GM19193 (cell line): ENCODE results near the gene CBY3.

Experiments used
- POLR2A ChIP-seq: IDR thresholded peaks from 4 replicates; pipeline ENCODE4 v1.6.1; 2011; ENCODE audit not compliant: insufficient read depth, insufficient read length; ENCODE audit errors: extremely low read depth

Gene CBY3

DNA sequence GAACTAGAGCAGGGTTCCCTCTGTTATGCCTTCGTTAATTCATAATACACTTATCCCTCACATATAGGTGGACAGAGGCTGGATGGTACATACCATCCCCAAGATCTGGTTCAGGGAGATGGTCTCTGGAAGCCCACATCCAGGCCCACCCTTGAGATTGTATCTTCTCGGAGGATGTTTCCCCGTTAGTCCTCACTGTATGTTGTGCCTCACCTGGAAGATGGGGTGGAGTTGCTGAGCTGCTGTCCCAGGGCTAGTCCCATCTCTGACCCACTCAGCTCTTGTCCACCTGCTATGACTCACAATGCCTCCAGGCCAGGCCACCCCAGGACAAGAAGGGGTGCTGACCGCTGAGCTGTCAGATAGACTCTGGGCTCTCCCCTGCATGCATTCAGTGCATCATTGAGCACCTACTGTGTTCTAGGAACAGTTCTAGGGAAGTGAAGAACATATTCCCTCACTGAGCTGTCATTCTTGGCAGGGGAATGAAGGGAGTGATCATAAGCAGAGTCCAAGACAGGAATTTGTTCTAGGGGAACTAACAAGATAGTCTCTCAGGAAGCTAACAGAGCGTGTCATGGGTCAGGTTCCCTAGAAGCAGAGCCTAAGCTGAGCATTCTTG, at the start of gene CBY3:
TSS of gene CBY3 (minus strand) at position 255 of the 622 bp plus-strand sequence. CDS start at position 139, 116 bp downstream.
- no peak for TF ChIP-seq POLR2A

DNA sequence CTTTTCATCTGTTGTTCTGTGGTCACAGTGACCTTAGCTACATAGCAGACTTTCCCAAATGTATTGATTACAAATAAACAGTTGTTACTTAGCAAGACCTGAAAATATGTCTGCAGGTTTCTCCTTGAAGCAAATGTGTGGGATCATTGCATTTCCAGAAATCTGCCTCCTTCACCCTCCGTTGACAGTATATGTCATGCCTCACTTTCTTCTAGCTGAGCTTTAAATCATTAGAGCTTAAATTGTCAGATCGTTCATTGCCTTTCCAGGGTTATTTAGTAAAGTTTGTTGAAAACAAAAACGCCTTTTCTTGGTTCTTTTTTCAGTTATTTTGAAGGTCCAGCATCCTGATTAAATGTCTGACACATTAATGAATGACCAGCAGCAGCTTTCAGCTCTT, 49.5 kb upstream of the CBY3 start:
- no peak for TF ChIP-seq POLR2A

DNA sequence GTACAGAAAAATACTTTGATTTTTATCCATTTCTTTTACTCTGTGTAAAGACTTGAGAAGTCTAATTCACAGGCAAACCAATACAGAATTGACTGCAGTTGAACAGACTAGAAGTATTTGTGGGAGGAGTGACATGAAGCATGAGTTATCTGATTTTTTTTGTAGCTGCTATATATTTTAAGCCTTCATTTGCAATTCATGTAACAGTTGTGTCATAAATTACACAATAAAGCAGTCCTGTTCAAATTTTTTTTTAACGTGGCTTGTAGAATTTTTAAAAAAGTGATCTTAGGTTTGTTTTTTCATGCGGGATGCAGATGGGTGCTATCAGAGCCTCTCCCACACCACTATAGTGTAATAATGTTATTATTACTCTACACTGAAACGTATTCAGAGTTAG, 48.9 kb upstream of the CBY3 start:
- no peak for TF ChIP-seq POLR2A

DNA sequence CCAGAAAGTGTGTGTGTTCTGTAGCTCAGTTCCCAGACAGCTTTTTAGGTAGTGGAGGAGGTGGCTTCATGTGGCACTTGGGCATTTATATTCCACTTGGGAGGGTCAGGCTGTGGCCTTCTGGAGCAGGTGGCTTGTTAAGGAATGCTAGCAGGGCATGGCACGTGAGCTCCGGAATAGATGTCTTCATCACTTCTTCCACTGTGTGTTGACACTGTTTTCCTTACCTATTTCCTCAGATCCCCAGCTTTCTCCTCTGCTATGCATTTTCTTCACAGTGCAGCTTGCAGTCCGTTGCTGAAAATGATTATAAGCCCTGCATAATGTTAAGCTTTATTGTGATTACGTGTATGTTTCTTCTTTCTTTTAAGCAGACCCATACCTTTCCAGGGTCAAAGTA, 48.5 kb upstream of the CBY3 start:
- no peak for TF ChIP-seq POLR2A

DNA sequence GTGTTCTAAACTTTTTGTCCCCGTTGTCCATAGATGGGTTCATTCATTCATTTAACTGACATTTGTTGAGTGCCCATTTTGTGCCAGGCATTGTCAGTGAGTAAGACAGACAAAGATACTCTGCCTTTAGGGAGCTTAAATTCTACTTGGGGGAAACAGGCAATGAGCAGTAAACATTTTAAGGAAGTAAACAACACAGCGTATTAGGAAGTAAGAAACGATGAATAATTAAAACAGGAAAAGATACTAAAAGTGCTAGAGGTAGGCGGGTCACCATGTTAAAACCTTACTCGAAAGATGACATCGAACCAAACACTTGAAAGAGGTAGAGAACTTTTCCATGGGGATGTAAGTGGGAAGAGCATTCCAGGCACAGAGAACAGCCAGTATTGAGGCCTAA, 46.3 kb upstream of the CBY3 start:
- TF ChIP-seq POLR2A: no peak

DNA sequence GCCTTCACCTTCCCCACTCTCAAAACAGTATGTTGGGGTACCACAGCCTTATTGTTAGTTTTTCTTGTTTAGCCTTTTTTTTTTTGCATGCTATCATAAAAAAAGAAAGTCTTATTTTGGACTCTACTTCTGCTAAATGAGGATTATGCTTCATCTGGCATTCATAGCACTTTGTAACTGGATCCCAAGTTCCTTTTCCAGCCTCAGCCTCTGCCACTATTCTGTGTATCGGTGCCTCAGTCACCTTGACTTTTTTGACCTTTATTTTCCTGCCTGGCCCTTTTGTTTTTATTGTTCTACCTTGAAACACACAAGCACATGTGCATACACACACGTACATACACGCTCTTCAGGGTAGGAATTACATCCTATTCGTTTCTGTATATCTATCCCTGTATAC, 43.3 kb upstream of the CBY3 start:
- TF ChIP-seq POLR2A: no peak

DNA sequence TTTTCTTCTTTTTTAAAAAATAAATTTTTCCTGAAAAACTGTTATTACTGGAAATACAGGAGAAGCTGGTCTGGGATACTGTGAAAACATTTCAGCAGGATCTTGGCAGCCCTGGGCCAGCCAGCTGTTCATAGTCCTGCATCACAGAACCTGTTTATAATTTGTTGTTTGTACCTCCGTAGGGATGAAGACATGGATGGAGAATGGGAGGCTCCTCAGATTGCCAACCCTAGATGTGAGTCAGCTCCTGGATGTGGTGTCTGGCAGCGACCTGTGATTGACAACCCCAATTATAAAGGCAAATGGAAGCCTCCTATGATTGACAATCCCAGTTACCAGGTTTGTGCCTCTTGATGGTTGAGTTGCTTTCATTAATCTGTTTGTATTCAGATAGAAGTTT, 39.4 kb upstream of the CBY3 start:
- no peak for TF ChIP-seq POLR2A

DNA sequence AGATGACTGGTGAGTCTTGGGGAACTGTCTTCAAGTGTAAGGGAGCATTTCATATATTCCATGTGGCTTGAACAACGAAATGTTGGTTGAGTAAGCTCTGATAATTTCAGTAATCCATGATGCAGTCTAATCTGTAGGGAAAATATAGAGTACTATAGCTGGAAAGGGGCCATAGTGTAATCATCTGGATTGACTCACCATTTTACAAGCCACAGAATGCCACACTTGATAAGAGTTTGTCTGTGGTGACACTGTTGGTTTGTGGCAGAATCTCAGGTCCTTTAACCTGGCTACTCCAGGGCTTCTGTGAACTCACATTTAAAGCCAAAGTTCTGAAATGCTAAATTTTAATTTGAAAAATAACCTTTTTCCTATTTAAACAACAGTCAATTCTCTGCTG, 35.5 kb upstream of the CBY3 start:
- no peak for TF ChIP-seq POLR2A

DNA sequence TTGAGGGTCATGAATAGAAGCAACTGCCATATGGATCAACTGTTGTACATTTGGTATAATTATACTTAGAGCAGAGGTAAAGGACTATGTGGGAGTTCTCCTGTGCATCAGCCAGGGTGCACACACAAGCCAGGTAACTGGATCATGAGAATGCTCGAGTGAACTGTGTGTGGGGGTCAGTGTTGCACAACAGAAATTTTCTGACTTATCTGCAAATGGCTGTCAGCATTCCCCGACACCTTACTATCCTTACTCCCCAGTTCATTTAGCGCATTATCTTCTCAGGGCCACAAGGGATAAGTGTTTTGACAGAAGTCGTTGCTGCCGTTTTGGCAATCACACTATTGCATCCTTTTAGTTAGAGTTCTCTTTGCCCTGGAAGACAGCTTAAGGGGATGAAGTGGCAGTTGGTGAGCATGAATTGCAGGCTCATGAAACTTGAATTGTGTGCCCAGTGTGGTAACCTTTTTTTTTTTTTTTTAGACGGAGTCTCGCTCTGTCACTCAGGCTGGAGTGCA, 19.6 kb upstream of the CBY3 start:
- TF ChIP-seq POLR2A: no peak

DNA sequence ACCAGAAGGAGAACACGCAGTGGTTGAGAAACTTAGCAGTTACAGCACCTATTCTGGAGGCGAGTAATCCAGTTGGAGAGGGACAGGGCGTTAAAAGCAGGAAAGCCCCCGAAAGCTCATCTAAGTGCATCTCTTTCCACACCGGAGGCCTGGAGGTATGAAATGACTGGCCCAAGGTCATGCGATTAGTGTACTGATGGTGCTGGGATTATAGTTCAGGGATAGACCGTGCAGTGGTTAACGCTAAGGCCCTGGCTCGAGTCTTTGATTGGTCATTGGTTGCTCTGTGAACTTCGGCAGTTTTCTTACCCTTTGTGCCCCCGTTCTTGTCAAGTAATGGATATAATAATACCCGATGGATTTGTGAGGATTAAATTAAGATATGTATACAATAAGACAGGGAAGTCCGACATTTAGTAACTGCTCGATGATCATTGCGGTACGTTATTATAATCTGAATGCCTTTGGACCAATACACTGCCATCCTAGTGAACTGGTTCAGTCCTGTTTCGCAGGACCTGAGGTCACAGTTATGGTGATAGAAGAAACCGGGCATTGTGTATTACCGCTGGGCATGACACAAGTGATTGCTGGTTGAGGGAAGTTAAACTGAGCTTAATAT, 18.9 kb upstream of the CBY3 start:
- TF ChIP-seq POLR2A: peak; percentile 63

DNA sequence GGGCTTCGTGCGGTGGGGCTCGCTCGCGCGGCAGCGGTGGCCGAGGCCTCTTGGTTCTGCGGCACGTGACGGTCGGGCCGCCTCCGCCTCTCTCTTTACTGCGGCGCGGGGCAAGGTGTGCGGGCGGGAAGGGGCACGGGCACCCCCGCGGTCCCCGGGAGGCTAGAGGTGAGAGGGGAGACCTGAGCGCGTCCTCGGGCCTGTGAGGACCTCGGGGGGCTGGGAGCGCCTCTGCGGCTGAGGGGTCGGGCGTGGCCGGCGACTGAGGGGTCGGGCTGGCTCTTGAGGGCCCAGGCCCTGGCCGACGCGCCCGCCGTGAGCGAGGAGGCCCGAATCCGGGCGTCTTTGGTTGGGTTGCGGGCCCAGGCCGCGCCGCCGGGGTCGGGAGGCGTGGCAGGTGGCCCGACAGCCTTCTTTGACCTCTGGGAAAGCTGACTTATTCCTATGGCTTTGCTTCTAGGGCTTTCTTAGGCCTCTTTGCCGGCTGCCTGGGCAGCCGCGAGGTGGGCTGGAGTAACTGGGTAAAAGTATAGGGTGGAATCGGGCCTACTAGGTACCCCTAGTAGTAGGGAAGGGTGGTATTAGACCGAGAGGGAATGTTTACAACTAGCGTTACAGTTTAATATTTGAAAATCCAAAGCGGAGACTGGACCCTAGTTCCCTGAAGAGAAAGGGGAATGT, 18.2 kb upstream of the CBY3 start, which contains the start of gene CANX:
TSS of gene CANX (plus strand) at position 33 of the 681 bp plus-strand sequence. CDS start 6,715 bp downstream, outside the sequence.
- peak; percentile 79 for TF ChIP-seq POLR2A

DNA sequence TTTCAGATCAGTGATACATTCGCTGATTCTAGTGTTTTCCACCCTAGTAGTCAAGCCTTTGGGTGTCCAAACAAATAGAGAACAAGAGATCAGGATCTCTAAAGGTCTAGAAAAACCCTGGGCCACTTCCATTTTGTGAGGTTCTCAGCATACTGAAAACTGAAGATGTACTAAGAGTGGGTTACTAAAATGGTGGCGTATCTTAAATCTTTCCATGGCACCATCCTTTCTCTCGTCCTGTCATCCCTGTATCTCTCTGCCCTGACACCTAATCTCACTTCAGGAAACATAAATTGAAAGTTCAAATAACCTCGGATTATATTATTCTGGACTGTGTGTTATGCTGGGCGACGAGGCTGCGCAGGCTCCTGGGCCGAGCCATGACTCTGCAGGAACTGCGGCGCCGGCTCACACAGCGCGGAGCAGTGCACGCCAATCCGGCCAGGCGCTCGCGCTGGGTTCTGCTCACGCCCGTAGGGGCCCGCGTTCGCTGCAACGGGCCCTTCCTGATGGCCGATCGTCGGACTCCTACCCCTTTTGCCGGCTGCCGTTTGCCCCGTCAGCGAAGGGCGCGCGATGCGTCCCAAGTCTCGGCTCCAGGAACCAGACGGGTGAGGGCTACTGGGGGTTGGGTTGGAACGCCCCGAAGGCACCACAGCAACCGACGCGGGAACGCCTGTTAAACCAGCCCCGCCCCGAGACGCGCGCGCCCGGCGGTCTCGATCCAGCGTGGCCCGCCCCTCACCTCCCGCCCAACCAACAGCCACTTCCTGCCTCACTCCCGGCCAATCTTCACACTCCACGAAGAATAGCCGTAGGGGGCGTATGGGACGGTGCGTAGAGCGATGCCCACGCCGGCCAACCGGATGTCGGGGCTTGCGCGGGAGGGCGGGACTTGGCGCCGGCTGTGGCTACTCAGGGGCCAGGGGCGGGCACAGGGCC, 17.4 kb upstream of the CBY3 start:
- no peak for TF ChIP-seq POLR2A

DNA sequence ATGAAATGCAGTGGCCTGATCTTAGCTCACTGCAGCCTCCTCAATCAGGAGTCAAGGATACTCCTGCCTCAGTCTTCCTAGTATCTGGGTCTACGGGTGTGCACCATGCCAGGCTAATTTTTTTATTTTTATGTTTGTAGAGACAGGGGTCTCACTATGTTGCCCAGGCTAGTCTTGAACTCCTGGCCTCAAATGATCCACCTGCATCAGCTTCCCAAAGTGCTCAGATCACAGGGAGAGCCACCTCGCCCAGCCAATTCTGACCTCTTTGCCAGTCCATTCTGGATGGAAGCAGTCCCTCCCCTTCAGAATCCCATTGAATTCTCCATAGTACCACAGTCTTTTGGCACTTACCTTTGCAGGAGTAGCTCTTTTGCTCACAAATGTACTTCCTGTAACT, 16.3 kb upstream of the CBY3 start:
- no peak for TF ChIP-seq POLR2A

DNA sequence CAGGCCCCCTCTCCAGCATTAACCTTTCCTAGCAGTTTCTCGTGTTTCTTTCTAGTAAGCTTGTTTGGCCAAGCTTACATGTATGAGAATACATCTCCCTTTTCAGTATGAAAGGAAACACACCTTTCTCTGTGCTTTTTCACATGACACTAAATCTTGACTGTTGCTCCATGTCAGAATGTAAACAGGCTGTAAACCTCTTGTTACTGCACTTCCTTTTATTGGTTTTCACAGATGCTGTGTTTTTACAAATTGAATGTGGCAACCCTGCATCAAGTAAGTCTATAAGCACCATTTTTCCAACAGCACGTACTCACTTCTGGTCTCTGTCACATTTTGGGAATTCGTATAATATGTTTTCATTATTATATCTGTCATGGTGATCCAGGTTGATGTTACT, 15.8 kb upstream of the CBY3 start:
- no peak for TF ChIP-seq POLR2A

DNA sequence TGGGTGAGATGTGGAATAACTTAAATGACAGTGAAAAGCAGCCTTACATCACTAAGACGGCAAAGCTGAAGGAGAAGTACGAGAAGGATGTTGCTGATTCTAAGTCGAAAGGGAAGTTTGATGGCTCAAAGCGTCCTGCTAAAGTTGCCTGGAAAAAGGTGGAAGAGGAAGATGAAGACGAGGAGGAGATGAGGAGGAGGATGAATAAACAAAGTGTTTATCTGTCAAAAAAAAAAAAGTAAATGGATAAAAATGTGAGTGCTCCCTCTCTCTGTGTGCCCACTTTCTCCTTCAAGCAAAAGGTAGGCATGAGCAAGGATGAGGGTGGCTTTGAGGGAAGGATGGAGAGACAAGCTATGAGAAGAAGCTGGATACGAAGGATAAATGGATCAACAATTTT, 13.7 kb upstream of the CBY3 start:
- no peak for TF ChIP-seq POLR2A
